GM23338 (cell line): Measurements from ENCODE around the gene NEK8. TPM values are rescaled to one million over a fixed set of nuclear protein-coding genes. Genes with fewer than 3 reads are reported as not detected.

Source experiments
- ATAC-seq: fragments of 200-7000 bp; cut with Tn5 transposase; 3 replicates; pipeline ENCODE4 v1.9.1; 2020
- DNase-seq: peaks from one replicate; pipeline ENCODE4 v3.0.0-alpha.2; 2015; ENCODE audit warnings: low spot score
- H2AFZ ChIP-seq: fragments of 200-600 bp; sonication (generic); 2 replicates; pipeline ENCODE4 v1.8.0; 2016; ENCODE audit warnings: antibody characterized with exemption, mild to moderate bottlenecking, moderate library complexity
- H3F3A ChIP-seq: fragments of 200-600 bp; sonication (generic); replicated peaks from 2 replicates; pipeline ENCODE4 v1.8.0; 2017; ENCODE audit warnings: antibody characterized with exemption, mixed run types, low read depth
- H3K27ac ChIP-seq: fragments of 200-600 bp; sonication (generic); 2 replicates; pipeline ENCODE4 v1.6.1; 2016; ENCODE audit warnings: low read depth
- H3K27me3 ChIP-seq: fragments of 200-600 bp; sonication (generic); 2 replicates; pipeline ENCODE4 v1.8.0; 2016; ENCODE audit warnings: mild to moderate bottlenecking, mixed run types, moderate library complexity; ENCODE audit not compliant: insufficient read depth
- H3K36me3 ChIP-seq: fragments of 200-600 bp; sonication (generic); 2 replicates; pipeline ENCODE4 v1.8.0; 2016; ENCODE audit warnings: mild to moderate bottlenecking; ENCODE audit not compliant: insufficient read depth
- H3K4me1 ChIP-seq: fragments of 200-600 bp; sonication (generic); 2 replicates; pipeline ENCODE4 v1.8.0; 2016; ENCODE audit warnings: mild to moderate bottlenecking, moderate library complexity; ENCODE audit not compliant: insufficient read depth
- H3K4me2 ChIP-seq: fragments of 200-600 bp; sonication (generic); 2 replicates; pipeline ENCODE4 v1.7.1; 2017; ENCODE audit warnings: mixed run types
- H3K4me3 ChIP-seq: fragments of 200-600 bp; sonication (generic); 2 replicates; pipeline ENCODE4 v1.6.1; 2016; ENCODE audit warnings: mixed run types
- H3K79me2 ChIP-seq: fragments of 200-600 bp; sonication (generic); replicated peaks from 2 replicates; pipeline ENCODE4 v1.8.0; 2017; ENCODE audit warnings: mild to moderate bottlenecking; ENCODE audit not compliant: insufficient read depth
- H3K9me2 ChIP-seq: fragments of 200-600 bp; sonication (generic); 2 replicates; pipeline ENCODE4 v1.8.0; 2017; ENCODE audit not compliant: insufficient read depth
- H4K20me1 ChIP-seq: fragments of 200-600 bp; sonication (generic); replicated peaks from 2 replicates; pipeline ENCODE4 v1.8.0; 2017; ENCODE audit warnings: mild to moderate bottlenecking; ENCODE audit not compliant: insufficient read depth
- H3K27ac Mint-ChIP-seq: 2 replicates; pipeline ENCODE4 v1.8.0; 2020; ENCODE audit warnings: inconsistent platforms, mild to moderate bottlenecking, moderate library complexity, mixed read lengths
- H3K27me3 Mint-ChIP-seq: 3 replicates; pipeline ENCODE4 v1.8.0; 2022; ENCODE audit warnings: low read depth, mild to moderate bottlenecking, moderate library complexity, mixed read lengths, inconsistent platforms; ENCODE audit not compliant: insufficient read depth, poor library complexity
- H3K36me3 Mint-ChIP-seq: 3 replicates; pipeline ENCODE4 v1.8.0; 2021; ENCODE audit warnings: low read depth, mild to moderate bottlenecking, inconsistent platforms, moderate library complexity, mixed read lengths
- H3K4me1 Mint-ChIP-seq: 3 replicates; pipeline ENCODE4 v1.8.0; 2020; ENCODE audit warnings: mild to moderate bottlenecking, inconsistent platforms, mixed read lengths
- H3K4me3 Mint-ChIP-seq: 3 replicates; pipeline ENCODE4 v1.8.0; 2021; ENCODE audit warnings: moderate library complexity, mild to moderate bottlenecking, inconsistent platforms, mixed read lengths
- H3K9me3 Mint-ChIP-seq: 3 replicates; pipeline ENCODE4 v1.8.0; 2020; ENCODE audit warnings: moderate library complexity, mild to moderate bottlenecking, inconsistent platforms, mixed read lengths
- CREB1 ChIP-seq: fragments of 250-450 bp; sonication (Bioruptor Pico); IDR thresholded peaks from 2 replicates; pipeline ENCODE4 v1.5.0; 2020; ENCODE audit warnings: low read depth, mild to moderate bottlenecking, moderate library complexity
- ETS1 ChIP-seq: IDR thresholded peaks from 2 replicates; pipeline ENCODE4 v1.6.1; 2016; ENCODE audit warnings: antibody characterized with exemption
- EZH2 ChIP-seq: fragments of 200-600 bp; sonication (generic); IDR thresholded peaks from one replicate; pipeline ENCODE4 v1.8.0; 2017; ENCODE audit warnings: antibody characterized with exemption, mild to moderate bottlenecking, low read depth; ENCODE audit not compliant: unreplicated experiment
- EZH2phosphoT487 ChIP-seq: fragments of 200-600 bp; sonication (generic); IDR thresholded peaks from one replicate; pipeline ENCODE4 v1.8.1; 2018; ENCODE audit warnings: antibody characterized with exemption; ENCODE audit not compliant: unreplicated experiment
- JUNB ChIP-seq: IDR thresholded peaks from one replicate; pipeline ENCODE4 v1.6.1; 2016; ENCODE audit warnings: antibody characterized with exemption; ENCODE audit not compliant: unreplicated experiment
- NANOG ChIP-seq: IDR thresholded peaks from 2 replicates; pipeline ENCODE4 v1.6.1; 2016; ENCODE audit warnings: antibody characterized with exemption, borderline replicate concordance
- POLR2AphosphoS5 ChIP-seq: IDR thresholded peaks from 2 replicates; pipeline ENCODE4 v1.6.1; 2016; ENCODE audit warnings: antibody characterized with exemption, low read depth
- REST ChIP-seq: IDR thresholded peaks from one replicate; pipeline ENCODE4 v1.6.1; 2018; ENCODE audit warnings: antibody characterized with exemption; ENCODE audit not compliant: unreplicated experiment
- STAT1 ChIP-seq: IDR thresholded peaks from one replicate; pipeline ENCODE4 v1.6.1; 2016; ENCODE audit warnings: antibody characterized with exemption; ENCODE audit not compliant: unreplicated experiment
- ZNF114 ChIP-seq: fragments of 250-450 bp; sonication (Bioruptor Pico); IDR thresholded peaks from 2 replicates; pipeline ENCODE4 v1.5.0; 2020; ENCODE audit warnings: mild to moderate bottlenecking, moderate library complexity
- ZNF331 ChIP-seq: fragments of 250-450 bp; sonication (Bioruptor Pico); IDR thresholded peaks from 2 replicates; pipeline ENCODE4 v1.5.0; 2020; ENCODE audit warnings: low read depth, mild to moderate bottlenecking, moderate library complexity
- polyA plus RNA-seq: library from polyadenylated mRNA; unstranded; fragments of >200 nt; fragmentation: Nextera tagmentation; extraction: Ambion mirVana; gene quantifications from 2 replicates; pipeline ENCODE4 v1.2.1, GENCODE V29; 2016
- total RNA-seq: library from RNA; depleted of rRNA; stranded (reverse); fragments of >200 nt; shearing (Covaris generic); gene quantifications from 2 replicates; pipeline ENCODE4 v1.2.3, GENCODE V29; 2014
- TF ChIP-seq, protein P1 (sequence below): fragments of 250-450 bp; sonication (Bioruptor Pico); IDR thresholded peaks from 2 replicates; pipeline ENCODE4 v1.5.0; 2020; ENCODE audit warnings: mild to moderate bottlenecking, moderate library complexity
- TF ChIP-seq, protein P2 (sequence below), 2 experiments: fragments of 200-600 bp in 1 of 2; sonication (generic) in 1 of 2; conservative IDR thresholded peaks; 2 replicates each; pipeline versions ENCODE4 v1.5.1 to v1.6.1; 2016 to 2017; ENCODE audit warnings: antibody characterized with exemption in 2 of 2, low read depth in 2 of 2, mild to moderate bottlenecking in 2 of 2, moderate library complexity in 1 of 2

Gene NEK8
- total and polyA plus RNA-seq, 2 experiments from 2014 or later = 10.0 to 14.9 TPM

DNA sequence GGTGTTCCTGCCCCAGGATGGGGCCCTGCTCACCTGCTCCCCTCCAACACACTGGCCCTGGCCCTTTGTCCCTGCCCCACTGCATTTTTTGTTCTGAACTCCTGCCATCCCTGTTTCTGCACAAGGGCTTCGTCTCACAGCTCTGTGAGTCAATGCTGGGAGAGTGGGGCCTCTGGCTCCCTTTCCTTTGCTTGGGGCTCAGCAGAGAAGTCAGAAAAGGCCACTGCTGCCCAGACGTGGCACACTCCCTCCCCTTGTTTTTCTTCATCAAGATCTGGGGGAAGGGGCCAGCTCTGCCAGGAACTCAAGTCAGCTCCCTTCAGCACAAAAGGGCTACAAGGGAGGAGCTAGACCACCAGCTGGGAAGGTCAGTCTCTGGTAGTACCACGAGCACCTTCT is 25.8 kb upstream of the NEK8 start:
- H3K36me3 Mint-ChIP-seq = peaks cover 68% of the 10 kb centered on the region
- no peak overlapping the region; the same call in 2 of the 3 replicates for H3K4me3 Mint-ChIP-seq
- peaks cover 24% of the 10 kb centered on the region for H3K27me3 Mint-ChIP-seq
- Histone ChIP-seq H3K36me3 (peaks cover 17% of the 10 kb centered on the region), H2AFZ (no peak overlapping the region), H3K4me1 (peaks cover 8% of the 10 kb centered on the region; the same call in 1 of the 2 replicates), H3K9me2 (no peaks in the 10 kb centered on the region), H3F3A (peaks cover 18% of the 10 kb centered on the region), H3K27ac (no peak overlapping the region), H3K27me3 (no peaks in the 10 kb centered on the region), H4K20me1 (peaks cover 6% of the 10 kb centered on the region), H3K4me2 (no peak overlapping the region), H3K4me3 (no peak overlapping the region), H3K79me2 (no peaks in the 10 kb centered on the region)
- H3K27ac Mint-ChIP-seq = peak overlapping the region; percentile 77
- TF ChIP-seq CREB1 (CRISPR knock-in tag) (no peak), ZNF331 (no peak), POLR2AphosphoS5 (no peak; the same call in 1 of the 2 replicates), ETS1 (no peak), JUNB (no peak), ZNF114 (CRISPR knock-in tag) (no peak), STAT1 (no peak), NANOG (no peak), REST (no peak), EZH2phosphoT487 (no peak), EZH2 (no peak)
- TF ChIP-seq, protein P1, sequence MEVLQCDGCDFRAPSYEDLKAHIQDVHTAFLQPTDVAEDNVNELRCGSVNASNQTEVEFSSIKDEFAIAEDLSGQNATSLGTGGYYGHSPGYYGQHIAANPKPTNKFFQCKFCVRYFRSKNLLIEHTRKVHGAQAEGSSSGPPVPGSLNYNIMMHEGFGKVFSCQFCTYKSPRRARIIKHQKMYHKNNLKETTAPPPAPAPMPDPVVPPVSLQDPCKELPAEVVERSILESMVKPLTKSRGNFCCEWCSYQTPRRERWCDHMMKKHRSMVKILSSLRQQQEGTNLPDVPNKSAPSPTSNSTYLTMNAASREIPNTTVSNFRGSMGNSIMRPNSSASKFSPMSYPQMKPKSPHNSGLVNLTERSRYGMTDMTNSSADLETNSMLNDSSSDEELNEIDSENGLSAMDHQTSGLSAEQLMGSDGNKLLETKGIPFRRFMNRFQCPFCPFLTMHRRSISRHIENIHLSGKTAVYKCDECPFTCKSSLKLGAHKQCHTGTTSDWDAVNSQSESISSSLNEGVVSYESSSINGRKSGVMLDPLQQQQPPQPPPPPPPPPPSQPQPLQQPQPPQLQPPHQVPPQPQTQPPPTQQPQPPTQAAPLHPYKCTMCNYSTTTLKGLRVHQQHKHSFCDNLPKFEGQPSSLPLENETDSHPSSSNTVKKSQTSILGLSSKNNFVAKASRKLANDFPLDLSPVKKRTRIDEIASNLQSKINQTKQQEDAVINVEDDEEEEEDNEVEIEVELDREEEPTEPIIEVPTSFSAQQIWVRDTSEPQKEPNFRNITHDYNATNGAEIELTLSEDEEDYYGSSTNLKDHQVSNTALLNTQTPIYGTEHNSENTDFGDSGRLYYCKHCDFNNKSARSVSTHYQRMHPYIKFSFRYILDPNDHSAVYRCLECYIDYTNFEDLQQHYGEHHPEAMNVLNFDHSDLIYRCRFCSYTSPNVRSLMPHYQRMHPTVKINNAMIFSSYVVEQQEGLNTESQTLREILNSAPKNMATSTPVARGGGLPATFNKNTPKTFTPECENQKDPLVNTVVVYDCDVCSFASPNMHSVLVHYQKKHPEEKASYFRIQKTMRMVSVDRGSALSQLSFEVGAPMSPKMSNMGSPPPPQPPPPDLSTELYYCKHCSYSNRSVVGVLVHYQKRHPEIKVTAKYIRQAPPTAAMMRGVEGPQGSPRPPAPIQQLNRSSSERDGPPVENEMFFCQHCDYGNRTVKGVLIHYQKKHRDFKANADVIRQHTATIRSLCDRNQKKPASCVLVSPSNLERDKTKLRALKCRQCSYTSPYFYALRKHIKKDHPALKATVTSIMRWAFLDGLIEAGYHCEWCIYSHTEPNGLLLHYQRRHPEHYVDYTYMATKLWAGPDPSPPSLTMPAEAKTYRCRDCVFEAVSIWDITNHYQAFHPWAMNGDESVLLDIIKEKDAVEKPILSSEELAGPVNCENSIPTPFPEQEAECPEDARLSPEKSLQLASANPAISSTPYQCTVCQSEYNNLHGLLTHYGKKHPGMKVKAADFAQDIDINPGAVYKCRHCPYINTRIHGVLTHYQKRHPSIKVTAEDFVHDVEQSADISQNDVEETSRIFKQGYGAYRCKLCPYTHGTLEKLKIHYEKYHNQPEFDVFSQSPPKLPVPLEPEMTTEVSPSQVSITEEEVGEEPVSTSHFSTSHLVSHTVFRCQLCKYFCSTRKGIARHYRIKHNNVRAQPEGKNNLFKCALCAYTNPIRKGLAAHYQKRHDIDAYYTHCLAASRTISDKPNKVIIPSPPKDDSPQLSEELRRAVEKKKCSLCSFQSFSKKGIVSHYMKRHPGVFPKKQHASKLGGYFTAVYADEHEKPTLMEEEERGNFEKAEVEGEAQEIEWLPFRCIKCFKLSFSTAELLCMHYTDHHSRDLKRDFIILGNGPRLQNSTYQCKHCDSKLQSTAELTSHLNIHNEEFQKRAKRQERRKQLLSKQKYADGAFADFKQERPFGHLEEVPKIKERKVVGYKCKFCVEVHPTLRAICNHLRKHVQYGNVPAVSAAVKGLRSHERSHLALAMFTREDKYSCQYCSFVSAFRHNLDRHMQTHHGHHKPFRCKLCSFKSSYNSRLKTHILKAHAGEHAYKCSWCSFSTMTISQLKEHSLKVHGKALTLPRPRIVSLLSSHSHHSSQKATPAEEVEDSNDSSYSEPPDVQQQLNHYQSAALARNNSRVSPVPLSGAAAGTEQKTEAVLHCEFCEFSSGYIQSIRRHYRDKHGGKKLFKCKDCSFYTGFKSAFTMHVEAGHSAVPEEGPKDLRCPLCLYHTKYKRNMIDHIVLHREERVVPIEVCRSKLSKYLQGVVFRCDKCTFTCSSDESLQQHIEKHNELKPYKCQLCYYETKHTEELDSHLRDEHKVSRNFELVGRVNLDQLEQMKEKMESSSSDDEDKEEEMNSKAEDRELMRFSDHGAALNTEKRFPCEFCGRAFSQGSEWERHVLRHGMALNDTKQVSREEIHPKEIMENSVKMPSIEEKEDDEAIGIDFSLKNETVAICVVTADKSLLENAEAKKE (CRISPR knock-in tag) = no peak
- TF ChIP-seq, protein P2, sequence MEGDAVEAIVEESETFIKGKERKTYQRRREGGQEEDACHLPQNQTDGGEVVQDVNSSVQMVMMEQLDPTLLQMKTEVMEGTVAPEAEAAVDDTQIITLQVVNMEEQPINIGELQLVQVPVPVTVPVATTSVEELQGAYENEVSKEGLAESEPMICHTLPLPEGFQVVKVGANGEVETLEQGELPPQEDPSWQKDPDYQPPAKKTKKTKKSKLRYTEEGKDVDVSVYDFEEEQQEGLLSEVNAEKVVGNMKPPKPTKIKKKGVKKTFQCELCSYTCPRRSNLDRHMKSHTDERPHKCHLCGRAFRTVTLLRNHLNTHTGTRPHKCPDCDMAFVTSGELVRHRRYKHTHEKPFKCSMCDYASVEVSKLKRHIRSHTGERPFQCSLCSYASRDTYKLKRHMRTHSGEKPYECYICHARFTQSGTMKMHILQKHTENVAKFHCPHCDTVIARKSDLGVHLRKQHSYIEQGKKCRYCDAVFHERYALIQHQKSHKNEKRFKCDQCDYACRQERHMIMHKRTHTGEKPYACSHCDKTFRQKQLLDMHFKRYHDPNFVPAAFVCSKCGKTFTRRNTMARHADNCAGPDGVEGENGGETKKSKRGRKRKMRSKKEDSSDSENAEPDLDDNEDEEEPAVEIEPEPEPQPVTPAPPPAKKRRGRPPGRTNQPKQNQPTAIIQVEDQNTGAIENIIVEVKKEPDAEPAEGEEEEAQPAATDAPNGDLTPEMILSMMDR (conservative IDR thresholded peaks at IDR 0.05; ENCODE audit: low read depth in 2 of 2) = no peak
- ATAC-seq (no peak), DNase-seq (no peak)
- peaks cover 41% of the 10 kb centered on the region for H3K4me1 Mint-ChIP-seq
- no peaks in the 10 kb centered on the region; the same call in 2 of the 3 replicates for H3K9me3 Mint-ChIP-seq
